Measurements from ENCODE around the gene EDRF1. TPM values are rescaled to one million over a fixed set of nuclear protein-coding genes. Genes with fewer than 3 reads are reported as not detected.

EDRF1 gene
- total and polyA plus RNA-seq, 3 donors from 2014 or later: 66.7 to 95.1 (median 93.1) TPM

- no peak overlapping the region for H3K4me3 ChIP-seq
- DNase-seq: no peak
- no peaks in the 10 kb centered on the region for H3K27me3 ChIP-seq
- WGBS, 2 donors: 77 to 90% methylated on average over 10 of the region's 10 CpGs
- TF ChIP-seq CTCF (IDR thresholded peaks at IDR 0.05) (no peak), POLR2A (IDR thresholded peaks at IDR 0.05) (no peak)
- no peaks in the 10 kb centered on the region for H3K36me3 ChIP-seq (ENCODE audit: low read depth, missing control alignments)
- no peaks in the 10 kb centered on the region for H3K4me1 ChIP-seq
- no peaks in the 10 kb centered on the region for H3K9me3 ChIP-seq
- intact Hi-C loops (cut with DNase I; ENCODE audit: low total_unique reads): no loop called here
- H3K27ac ChIP-seq: no peak overlapping the region
These were observed 60.2 kb downstream of the EDRF1 start for GRCh38 chr10:125779403-125780327.

GRCh38 chr10:125781374-125781773 is 61.9 kb downstream of the EDRF1 start:
- H3K9me3 ChIP-seq: no peaks in the 10 kb centered on the region
- intact Hi-C loops (cut with DNase I; ENCODE audit: low total_unique reads): no loop called here
- DNase-seq: no peak
- no peaks in the 10 kb centered on the region for H3K27me3 ChIP-seq
- no peaks in the 10 kb centered on the region for H3K36me3 ChIP-seq (ENCODE audit: low read depth, missing control alignments)
- TF ChIP-seq CTCF (IDR thresholded peaks at IDR 0.05) (no peak), POLR2A (IDR thresholded peaks at IDR 0.05) (no peak)
- H3K4me1 ChIP-seq: no peaks in the 10 kb centered on the region
- no peak overlapping the region for H3K27ac ChIP-seq
- no peak overlapping the region for H3K4me3 ChIP-seq
- 93 to 98% methylated on average over 6 to 8 of the region's 8 CpGs for WGBS, 2 donors

- Histone ChIP-seq H3K4me1 (no peaks in the 10 kb centered on the region), H3K27me3 (no peaks in the 10 kb centered on the region), H3K27ac (no peak overlapping the region), H3K4me3 (no peak overlapping the region), H3K9me3 (no peaks in the 10 kb centered on the region), H3K36me3 (ENCODE audit: low read depth, missing control alignments) (no peaks in the 10 kb centered on the region)
- TF ChIP-seq CTCF (IDR thresholded peaks at IDR 0.05) (no peak), POLR2A (IDR thresholded peaks at IDR 0.05) (no peak)
- intact Hi-C loops (cut with DNase I; ENCODE audit: low total_unique reads): no loop called here
- 82 to 88% methylated on average over 11 of the region's 11 CpGs for WGBS, 2 donors
- DNase-seq: no peak
These were observed 62.5 kb downstream of the EDRF1 start for GRCh38 chr10:125782054-125782453.

- 91 to 93% methylated on average over 10 to 11 of the region's 11 CpGs for WGBS, 2 donors
- TF ChIP-seq CTCF (IDR thresholded peaks at IDR 0.05): no peak
- TF ChIP-seq POLR2A (IDR thresholded peaks at IDR 0.05): no peak
- no peak overlapping the region for H3K27ac ChIP-seq
These were observed 63.1 kb downstream of the EDRF1 start for GRCh38 chr10:125782616-125783015.

More at GRCh38 chr10:125782616-125783015, 63.1 kb downstream of the EDRF1 start:
- intact Hi-C loops (cut with DNase I; ENCODE audit: low total_unique reads): no loop called here
- no peaks in the 10 kb centered on the region for H3K9me3 ChIP-seq
- H3K36me3 ChIP-seq (ENCODE audit: low read depth, missing control alignments): no peaks in the 10 kb centered on the region
- H3K4me1 ChIP-seq: no peaks in the 10 kb centered on the region
- no peak overlapping the region for H3K4me3 ChIP-seq
- no peak for DNase-seq
- H3K27me3 ChIP-seq: no peaks in the 10 kb centered on the region

Measured in testis (tissue), 3 donors.